Medulla oblongata (tissue), 1 donor: ENCODE results near the gene SPATA17.

Experiments used
- DNase-seq: peaks from one replicate; pipeline ENCODE4 v3.0.0-alpha.2; 2015; ENCODE audit errors: extremely low spot score

Gene SPATA17

GRCh38 chr1:217911908-217912307 is 280.8 kb downstream of the SPATA17 start:
- no peak for DNase-seq

DNA sequence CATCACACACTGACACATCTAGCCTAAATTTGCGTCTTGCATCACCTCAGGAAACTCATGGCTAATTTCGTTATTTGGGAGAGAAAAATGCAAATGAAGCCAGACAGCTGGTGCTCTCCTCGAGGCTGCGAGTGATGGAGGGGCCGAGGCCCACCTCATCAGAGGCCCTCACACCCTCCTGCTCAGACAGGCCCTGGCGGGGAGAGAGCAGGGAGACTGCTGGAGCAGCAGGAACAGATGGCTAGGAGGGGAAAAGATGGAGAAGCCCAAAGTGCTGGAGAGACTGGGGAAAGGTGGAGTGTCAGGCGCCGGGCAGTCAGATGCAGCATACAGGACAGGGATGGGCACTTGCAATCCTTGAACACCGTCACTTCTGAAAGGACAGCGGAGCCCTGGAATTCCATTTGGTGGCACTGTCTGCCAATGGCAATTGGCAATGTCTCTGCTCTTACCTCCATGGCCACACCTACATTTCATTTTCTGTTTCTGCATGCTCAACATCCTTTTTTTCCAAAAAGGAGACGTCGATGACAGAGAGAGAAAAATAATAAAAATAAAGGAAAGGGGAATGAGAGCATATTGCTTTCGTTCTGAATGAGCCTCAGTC is 286.2 kb downstream of the SPATA17 start:
- no peak for DNase-seq

GRCh38 chr1:217919683-217920388 is 288.7 kb downstream of the SPATA17 start:
- peak; percentile 3 for DNase-seq
